GM12891 (cell line): ENCODE results near the gene STX1B.

Source experiments
- PAX5 ChIP-seq: IDR thresholded peaks from 2 replicates; pipeline ENCODE4 v1.6.1; 2011; ENCODE audit warnings: low read length, moderate library complexity, mild to moderate bottlenecking; ENCODE audit not compliant: insufficient read depth, severe bottlenecking
- POLR2A ChIP-seq: IDR thresholded peaks from 2 replicates; pipeline ENCODE4 v1.6.1; 2011; ENCODE audit warnings: low read depth, low read length, control low read depth
- POLR2AphosphoS5 ChIP-seq: IDR thresholded peaks from 2 replicates; pipeline ENCODE4 v1.6.1; 2011; ENCODE audit warnings: low read depth, low read length, control low read depth
- POU2F2 ChIP-seq: IDR thresholded peaks from 2 replicates; pipeline ENCODE4 v1.6.1; 2011; ENCODE audit warnings: low read depth, mild to moderate bottlenecking, control low read depth, low read length, moderate library complexity
- SPI1 ChIP-seq: IDR thresholded peaks from 2 replicates; pipeline ENCODE4 v1.6.1; 2011; ENCODE audit warnings: low read depth, low read length, control low read depth
- TAF1 ChIP-seq: IDR thresholded peaks from 2 replicates; pipeline ENCODE4 v1.6.1; 2011; ENCODE audit warnings: low read depth, low read length, control low read depth

GRCh38 chr16:31005350-31006085, 4.9 kb downstream of the STX1B start:
- TF ChIP-seq POLR2AphosphoS5 (no peak), POLR2A (no peak), TAF1 (no peak), PAX5 (no peak), POU2F2 (no peak), SPI1 (no peak)
